Neural progenitor cell (in vitro differentiated cells): ENCODE measurements around the gene PMEL. TPM values are rescaled to one million over a fixed set of nuclear protein-coding genes. Genes with fewer than 3 reads are reported as not detected.
"Not testable (repeated sequence)": the region's sequence is repeated elsewhere in the genome, so short reads cannot be mapped to it uniquely, and the experiment has no call there.

ENCODE experiments used
- DNase-seq: peaks from one replicate; pipeline ENCODE4 v3.0.0-alpha.2; 2016; ENCODE audit warnings: low spot score
- H2AFZ ChIP-seq: fragments of 200-600 bp; sonication (generic); replicated peaks from 2 replicates; pipeline ENCODE4 v1.6.1; 2016; ENCODE audit warnings: antibody characterized with exemption
- H3F3A ChIP-seq: fragments of 200-600 bp; sonication (generic); 2 replicates; pipeline ENCODE4 v1.6.1; 2016; ENCODE audit warnings: antibody characterized with exemption, low read depth
- H3K27ac ChIP-seq: fragments of 200-600 bp; sonication (generic); 2 replicates; pipeline ENCODE4 v1.5.1; 2016; ENCODE audit warnings: mild to moderate bottlenecking
- H3K27me3 ChIP-seq: fragments of 200-600 bp; sonication (generic); 2 replicates; pipeline ENCODE4 v1.6.1; 2016; ENCODE audit warnings: mild to moderate bottlenecking, moderate library complexity
- H3K36me3 ChIP-seq: fragments of 200-600 bp; sonication (generic); 2 replicates; pipeline ENCODE4 v1.5.1; 2016
- H3K4me1 ChIP-seq: fragments of 200-600 bp; sonication (generic); 2 replicates; pipeline ENCODE4 v1.6.1; 2016; ENCODE audit warnings: mixed run types
- H3K4me2 ChIP-seq: fragments of 200-600 bp; sonication (generic); 2 replicates; pipeline ENCODE4 v1.6.1; 2016
- H3K4me3 ChIP-seq: fragments of 200-600 bp; sonication (generic); 2 replicates; pipeline ENCODE4 v1.5.1; 2016
- H3K79me2 ChIP-seq: fragments of 200-600 bp; sonication (generic); 2 replicates; pipeline ENCODE4 v1.6.1; 2016; ENCODE audit warnings: low read depth
- H3K9ac ChIP-seq: fragments of 200-600 bp; sonication (generic); 2 replicates; pipeline ENCODE4 v1.6.1; 2016
- H3K9me3 ChIP-seq: fragments of 200-600 bp; sonication (generic); 2 replicates; pipeline ENCODE4 v1.5.1; 2016; ENCODE audit warnings: low read depth
- H4K20me1 ChIP-seq: fragments of 200-600 bp; sonication (generic); 2 replicates; pipeline ENCODE4 v1.6.1; 2016; ENCODE audit warnings: low read depth
- H3K27ac Mint-ChIP-seq: 3 replicates; pipeline ENCODE4 v1.8.0; 2021; ENCODE audit warnings: mixed read lengths
- H3K27me3 Mint-ChIP-seq: 2 replicates; pipeline ENCODE4 v1.8.0; 2022; ENCODE audit warnings: low read depth, mild to moderate bottlenecking, inconsistent platforms, moderate library complexity, mixed read lengths; ENCODE audit not compliant: insufficient read depth
- H3K36me3 Mint-ChIP-seq: 3 replicates; pipeline ENCODE4 v1.8.0; 2021; ENCODE audit warnings: mixed read lengths
- H3K4me1 Mint-ChIP-seq: 3 replicates; pipeline ENCODE4 v1.8.0; 2021; ENCODE audit warnings: mixed read lengths
- H3K4me3 Mint-ChIP-seq: 3 replicates; pipeline ENCODE4 v1.8.0; 2021; ENCODE audit warnings: mild to moderate bottlenecking, moderate library complexity, mixed read lengths
- H3K9me3 Mint-ChIP-seq: 3 replicates; pipeline ENCODE4 v1.8.0; 2020; ENCODE audit warnings: mixed read lengths
- EZH2 ChIP-seq: fragments of 200-600 bp; sonication (generic); IDR thresholded peaks from 2 replicates; pipeline ENCODE4 v1.6.1; 2017; ENCODE audit warnings: antibody characterized with exemption, mild to moderate bottlenecking, moderate library complexity
- EZH2phosphoT487 ChIP-seq: fragments of 200-600 bp; sonication (generic); IDR thresholded peaks from 2 replicates; pipeline ENCODE4 v1.6.1; 2017; ENCODE audit warnings: antibody characterized with exemption
- total RNA-seq: library from RNA; depleted of rRNA; stranded (reverse); fragments of >200 nt; gene quantifications from 2 replicates; pipeline ENCODE4 v1.2.3, GENCODE V29; 2015; ENCODE audit warnings: low replicate concordance
- TF ChIP-seq, protein P1 (sequence below): fragments of 200-600 bp; sonication (generic); IDR thresholded peaks from 2 replicates; pipeline ENCODE4 v1.5.1; 2017; ENCODE audit warnings: antibody characterized with exemption, mild to moderate bottlenecking

PMEL gene
- total RNA-seq, 1 donor from 2014 or later, result 207 TPM

DNA sequence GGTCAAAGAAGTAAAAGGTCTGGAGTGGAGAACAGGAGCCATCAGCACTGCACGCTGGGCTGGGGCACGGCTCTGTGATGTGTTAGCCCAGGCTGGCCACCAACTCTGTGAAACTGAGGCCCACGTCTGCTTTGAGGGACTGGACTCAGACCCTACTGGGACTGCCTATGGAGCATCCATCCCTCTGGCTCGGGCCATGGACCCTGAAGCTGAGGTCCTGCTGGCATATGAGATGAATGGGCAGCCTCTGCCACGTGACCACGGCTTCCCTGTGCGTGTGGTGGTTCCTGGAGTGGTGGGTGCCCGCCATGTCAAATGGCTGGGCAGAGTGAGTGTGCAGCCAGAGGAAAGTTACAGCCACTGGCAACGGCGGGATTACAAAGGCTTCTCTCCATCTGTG is 38.4 kb upstream of the PMEL start:
- H3K9ac ChIP-seq, result no peak overlapping the region

DNA sequence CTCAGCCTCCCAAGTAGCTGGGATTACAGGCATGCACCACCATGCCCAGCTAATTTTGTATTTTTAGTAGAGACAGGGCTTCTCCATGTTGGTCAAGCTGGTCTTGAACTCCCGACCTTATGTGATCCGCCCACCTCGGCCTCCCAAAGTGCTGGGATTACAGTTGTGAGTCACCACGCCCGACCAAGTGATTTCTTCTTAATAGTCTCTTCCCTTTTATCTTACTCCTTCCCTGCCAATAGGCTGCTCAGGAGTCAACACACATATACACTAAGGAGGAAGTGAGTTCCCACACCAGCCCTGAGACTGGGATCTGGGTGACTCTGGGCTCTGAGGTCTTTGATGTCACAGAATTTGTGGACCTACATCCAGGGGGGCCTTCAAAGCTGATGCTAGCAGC is 37.5 kb upstream of the PMEL start:
- H3K79me2 ChIP-seq, H3K27me3 ChIP-seq, DNase-seq, H3K4me3 ChIP-seq, H3K36me3 ChIP-seq, H3K9ac ChIP-seq, H3K9me3 ChIP-seq, H3K4me2 ChIP-seq, H2AFZ ChIP-seq, H3K9me3 Mint-ChIP-seq, H4K20me1 ChIP-seq, H3K27ac ChIP-seq, H3K4me3 Mint-ChIP-seq, H3K4me1 ChIP-seq, H3K27ac Mint-ChIP-seq: not testable (repeated sequence)
- Mint-ChIP-seq H3K4me1 (peaks cover 18% of the 10 kb centered on the region), H3K36me3 (peaks cover 18% of the 10 kb centered on the region), H3K27me3 (peaks cover 13% of the 10 kb centered on the region)
- peaks cover 19% of the 10 kb centered on the region for H3F3A ChIP-seq

More for the DNA sequence above, 38.4 kb upstream of the PMEL start:
- Histone ChIP-seq H3K27ac (no peak overlapping the region), H3K4me1 (no peaks in the 10 kb centered on the region), H4K20me1 (no peaks in the 10 kb centered on the region), H3K79me2 (no peaks in the 10 kb centered on the region), H3K36me3 (no peaks in the 10 kb centered on the region), H3F3A (peaks cover 20% of the 10 kb centered on the region), H2AFZ (no peak overlapping the region), H3K27me3 (no peaks in the 10 kb centered on the region), H3K9me3 (no peaks in the 10 kb centered on the region), H3K4me3 (no peak overlapping the region), H3K4me2 (no peak overlapping the region)
- Mint-ChIP-seq H3K4me3 (peak overlapping the region; percentile 8), H3K4me1 (peaks cover 16% of the 10 kb centered on the region), H3K36me3 (peaks cover 18% of the 10 kb centered on the region), H3K9me3 (no peaks in the 10 kb centered on the region), H3K27ac (peak overlapping the region; percentile 48), H3K27me3 (peaks cover 13% of the 10 kb centered on the region)
- TF ChIP-seq EZH2phosphoT487 (no peak), EZH2 (no peak)
- TF ChIP-seq, protein P1, sequence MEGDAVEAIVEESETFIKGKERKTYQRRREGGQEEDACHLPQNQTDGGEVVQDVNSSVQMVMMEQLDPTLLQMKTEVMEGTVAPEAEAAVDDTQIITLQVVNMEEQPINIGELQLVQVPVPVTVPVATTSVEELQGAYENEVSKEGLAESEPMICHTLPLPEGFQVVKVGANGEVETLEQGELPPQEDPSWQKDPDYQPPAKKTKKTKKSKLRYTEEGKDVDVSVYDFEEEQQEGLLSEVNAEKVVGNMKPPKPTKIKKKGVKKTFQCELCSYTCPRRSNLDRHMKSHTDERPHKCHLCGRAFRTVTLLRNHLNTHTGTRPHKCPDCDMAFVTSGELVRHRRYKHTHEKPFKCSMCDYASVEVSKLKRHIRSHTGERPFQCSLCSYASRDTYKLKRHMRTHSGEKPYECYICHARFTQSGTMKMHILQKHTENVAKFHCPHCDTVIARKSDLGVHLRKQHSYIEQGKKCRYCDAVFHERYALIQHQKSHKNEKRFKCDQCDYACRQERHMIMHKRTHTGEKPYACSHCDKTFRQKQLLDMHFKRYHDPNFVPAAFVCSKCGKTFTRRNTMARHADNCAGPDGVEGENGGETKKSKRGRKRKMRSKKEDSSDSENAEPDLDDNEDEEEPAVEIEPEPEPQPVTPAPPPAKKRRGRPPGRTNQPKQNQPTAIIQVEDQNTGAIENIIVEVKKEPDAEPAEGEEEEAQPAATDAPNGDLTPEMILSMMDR, result no peak
- no peak for DNase-seq

DNA sequence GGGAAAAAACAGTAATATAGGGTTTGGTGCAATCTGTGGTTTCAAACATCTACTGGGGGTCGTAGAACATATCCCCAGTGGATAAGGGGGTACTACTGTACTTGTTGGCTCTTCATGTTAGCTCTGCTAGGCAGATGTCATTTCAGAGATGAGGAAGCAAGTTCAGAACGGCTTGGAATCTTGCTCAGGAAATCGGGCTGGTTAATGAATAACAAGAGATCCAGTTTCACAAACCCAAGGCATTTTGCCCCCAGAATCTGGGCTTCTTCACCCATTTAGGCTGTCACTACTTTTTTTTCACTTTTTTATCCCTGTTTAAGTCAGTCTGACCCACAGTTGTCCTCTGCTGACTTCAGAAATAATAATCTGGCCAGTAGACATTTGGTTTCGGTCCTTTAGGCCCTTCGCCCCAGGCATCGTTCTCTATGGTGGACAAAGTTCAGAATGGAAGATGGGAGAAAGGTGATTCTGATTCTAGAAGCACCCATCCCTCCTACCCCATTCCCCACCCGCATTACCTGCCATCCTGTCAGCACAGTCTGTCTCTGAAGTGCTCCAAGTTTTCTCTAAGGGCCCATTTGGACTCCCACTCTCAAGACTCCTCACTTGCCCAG is 35.8 kb upstream of the PMEL start:
- Histone ChIP-seq H3K79me2 (peaks cover 15% of the 10 kb centered on the region), H3K4me3 (no peak overlapping the region), H3K36me3 (no peaks in the 10 kb centered on the region), H3K9me3 (no peaks in the 10 kb centered on the region), H3K27ac (no peak overlapping the region), H3F3A (peaks cover 11% of the 10 kb centered on the region), H2AFZ (no peak overlapping the region), H4K20me1 (no peaks in the 10 kb centered on the region), H3K4me1 (no peaks in the 10 kb centered on the region), H3K4me2 (no peak overlapping the region), H3K9ac (no peak overlapping the region), H3K27me3 (no peaks in the 10 kb centered on the region)
- Mint-ChIP-seq H3K27me3 (peaks cover 8% of the 10 kb centered on the region), H3K9me3 (no peaks in the 10 kb centered on the region), H3K27ac (peak overlapping the region; percentile 42), H3K36me3 (peaks cover 16% of the 10 kb centered on the region), H3K4me1 (peaks cover 17% of the 10 kb centered on the region), H3K4me3 (peak overlapping the region; percentile 30)
- DNase-seq, result no peak
- TF ChIP-seq, protein P1, result no peak
- TF ChIP-seq EZH2, result no peak
- no peak for TF ChIP-seq EZH2phosphoT487

DNA sequence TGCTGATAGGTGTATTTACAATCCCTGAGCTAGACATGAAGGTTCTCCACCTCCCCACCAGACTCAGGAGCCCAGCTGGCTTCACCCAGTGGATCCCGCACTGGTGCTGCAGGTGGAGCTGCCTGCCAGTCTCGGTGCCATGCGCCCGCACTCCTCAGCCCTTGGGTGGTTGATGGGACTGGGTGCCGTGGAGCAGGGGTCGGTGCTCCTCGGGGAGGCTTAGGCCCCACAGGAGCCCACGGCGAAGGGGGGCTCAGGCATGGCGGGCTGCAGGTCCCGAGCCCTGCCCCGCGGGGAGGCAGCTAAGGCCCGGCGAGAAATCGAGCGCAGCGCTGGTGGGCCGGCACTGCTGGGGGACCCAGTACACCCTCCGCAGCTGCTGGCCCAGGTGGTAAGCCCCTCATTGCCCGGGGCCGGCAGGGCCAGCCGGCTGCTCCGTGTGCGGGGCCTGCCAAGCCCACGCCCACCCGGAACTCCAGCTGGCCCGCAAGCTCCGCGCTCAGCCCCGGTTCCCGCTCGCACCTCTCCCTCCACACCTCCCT is 34.2 kb upstream of the PMEL start:
- H3K36me3 ChIP-seq, H3K4me2 ChIP-seq, H3K27me3 ChIP-seq, H2AFZ ChIP-seq, DNase-seq, H3K9me3 Mint-ChIP-seq, H3K4me3 Mint-ChIP-seq, H3K9ac ChIP-seq, H3K9me3 ChIP-seq, H3K27ac Mint-ChIP-seq, H3K4me3 ChIP-seq, H3K4me1 ChIP-seq, H4K20me1 ChIP-seq, H3K27me3 Mint-ChIP-seq, H3K27ac ChIP-seq: not testable (repeated sequence)
- Mint-ChIP-seq H3K36me3 (peaks cover 13% of the 10 kb centered on the region), H3K4me1 (peaks cover 24% of the 10 kb centered on the region)
- Histone ChIP-seq H3K79me2 (peaks cover 15% of the 10 kb centered on the region), H3F3A (peaks cover 17% of the 10 kb centered on the region)

DNA sequence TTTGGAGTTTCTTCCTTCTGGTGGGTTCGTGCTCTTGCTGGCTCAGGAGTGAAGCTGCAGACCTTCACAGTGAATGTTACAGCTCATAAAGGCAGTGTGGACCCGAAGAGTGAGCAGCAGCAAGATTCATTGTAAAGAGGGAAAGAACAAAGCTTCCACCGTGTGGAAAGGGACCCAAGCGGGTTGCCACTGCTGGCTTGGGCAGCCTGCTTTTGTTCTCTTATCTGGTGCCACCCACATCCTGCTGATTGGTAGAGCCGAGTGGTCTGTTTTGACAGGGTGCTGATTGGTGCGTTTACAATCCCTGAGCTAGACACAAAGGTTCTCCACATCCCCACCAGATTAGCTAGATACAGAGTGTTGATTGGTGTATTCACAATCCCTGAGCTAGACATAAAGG is 33.7 kb upstream of the PMEL start:
- not testable (repeated sequence) for H3K4me1 ChIP-seq, H3K27me3 ChIP-seq, H3K4me3 ChIP-seq, H3K4me2 ChIP-seq, H3K36me3 ChIP-seq, H3K27me3 Mint-ChIP-seq, DNase-seq, H3K9me3 ChIP-seq, H3K27ac ChIP-seq, H2AFZ ChIP-seq, H4K20me1 ChIP-seq, H3K9ac ChIP-seq, H3K27ac Mint-ChIP-seq, H3K9me3 Mint-ChIP-seq
- H3K4me1 Mint-ChIP-seq, result peaks cover 24% of the 10 kb centered on the region
- peak overlapping the region; percentile 56 for H3K4me3 Mint-ChIP-seq
- peaks cover 11% of the 10 kb centered on the region for H3K36me3 Mint-ChIP-seq
- Histone ChIP-seq H3K79me2 (peaks cover 15% of the 10 kb centered on the region), H3F3A (peaks cover 23% of the 10 kb centered on the region)
